Posterior vena cava (tissue), 2 donors: ENCODE measurements around the gene CEACAM7. TPM values are rescaled to one million over a fixed set of nuclear protein-coding genes. Genes with fewer than 3 reads are reported as not detected.

ENCODE experiments used
- total RNA-seq, 2 donors: library from RNA; stranded (reverse); fragmentation: NEBNext Ultra II Directional; extraction: Animal tissue kit (Norgen Biotek cat#: 25700); gene quantifications; one replicate each; pipeline ENCODE4 v1.2.1, GENCODE V29; 2021
- donor health status: DM: yes; HTN: yes; CAD: no.
- donor health status: DM: yes; HTN: yes; CAD: no.

CEACAM7 gene
- total RNA-seq, 2 donors from 2014 or later = not detected

Other genes starting within 250 kb of the CEACAM7 start
- 10 to 100 TPM; 30.5 to 30.7 TPM for gene DMAC2, start 248.4 kb downstream of the CEACAM7 start, total RNA-seq
- gene ERICH4, start 245.1 kb downstream of the CEACAM7 start, total RNA-seq = not detected
- gene CEACAM21, start 112.1 kb downstream of the CEACAM7 start, total RNA-seq = 1 to 10 TPM in 1 of 2 donors, under 1 TPM in 1; 0.48 to 2.5 TPM
- gene CEACAM4, start 61.2 kb downstream of the CEACAM7 start, total RNA-seq = 1 to 10 TPM; 1.4 to 2.9 TPM
- gene CEACAM5, start 20.4 kb upstream of the CEACAM7 start, total RNA-seq = not detected
- under 1 TPM in 1 of 2 donors, not detected in 1; 0.10 TPM for gene CEACAM6, start 67.3 kb upstream of the CEACAM7 start, total RNA-seq
- gene CEACAM3, start 108.3 kb upstream of the CEACAM7 start, total RNA-seq = under 1 TPM; 0.71 to 0.93 TPM
- gene LYPD4, start 156.4 kb upstream of the CEACAM7 start, total RNA-seq = not detected
- not detected for gene DMRTC2, start 156.8 kb upstream of the CEACAM7 start, total RNA-seq
- 1,000 to 10,000 TPM in 1 of 2 donors, 100 to 1,000 TPM in 1; 982 to 1,008 TPM for gene RPS19, start 172.0 kb upstream of the CEACAM7 start, total RNA-seq
- under 1 TPM; 0.52 to 0.97 TPM for gene CD79A, start 189.0 kb upstream of the CEACAM7 start, total RNA-seq
- 10 to 100 TPM; 73.4 to 73.7 TPM for gene ARHGEF1, start 194.9 kb upstream of the CEACAM7 start, total RNA-seq
- under 1 TPM in 1 of 2 donors, not detected in 1; 0.38 TPM for gene ERFL, start 240.2 kb upstream of the CEACAM7 start, total RNA-seq